Mucosa of descending colon (tissue), 3 donors: ENCODE data around the gene COMMD2. TPM values are rescaled to one million over a fixed set of nuclear protein-coding genes. Genes with fewer than 3 reads are reported as not detected.

ENCODE experiments used
- ATAC-seq: fragments of 200-7000 bp; cut with Tn5 transposase; one replicate; pipeline ENCODE4 v1.9.1; 2020; ENCODE audit warnings: mild to moderate bottlenecking, moderate library complexity
- DNase-seq, 3 donors: peaks; one replicate each; pipeline ENCODE4 v3.0.0-alpha.2; 2020
- H3K36me3 ChIP-seq: fragments of 200-600 bp; one replicate; pipeline ENCODE4 v1.8.0; 2021; ENCODE audit warnings: low read depth, mild to moderate bottlenecking
- H3K4me1 ChIP-seq: fragments of 200-600 bp; one replicate; pipeline ENCODE4 v1.8.0; 2021; ENCODE audit warnings: low read depth, mild to moderate bottlenecking
- H3K4me3 ChIP-seq: fragments of 200-600 bp; one replicate; pipeline ENCODE4 v1.8.0; 2021; ENCODE audit warnings: mild to moderate bottlenecking
- H3K9me3 ChIP-seq: fragments of 200-600 bp; one replicate; pipeline ENCODE4 v1.8.0; 2021; ENCODE audit warnings: mild to moderate bottlenecking
- intact Hi-C, 2 donors: fragments of 100-400 bp; cut with DNase I in 1 of 2; cut with micrococcal nuclease in 1 of 2; formaldehyde crosslinking; loops; one replicate each; pipeline versions ENCODE4 v1.11.0 to v1.11.1; 2022; cut with DNase I, micrococcal nuclease
- total RNA-seq, 3 donors: library from RNA; stranded (reverse); fragmentation: NEBNext Ultra II Directional in 2 of 3; extraction: Animal tissue kit (Norgen Biotek cat#: 25700) in 2 of 3; gene quantifications; one replicate each; pipeline versions ENCODE4 v1.2.1 to v1.2.4, GENCODE V29; 2021 to 2023
- TF ChIP-seq, protein P1 (sequence below): fragments of 200-600 bp; IDR thresholded peaks from one replicate; pipeline ENCODE4 v1.8.0; 2022; ENCODE audit warnings: antibody characterized with exemption, mild to moderate bottlenecking
- donor health status: DM: no; HTN: no; CAD: no; lungs with moderate emphysema.
- donor health status: DM: no; HTN: no; CAD: no.
- donor health status: DM: no; HTN: yes; CAD: no.

Gene COMMD2
- total RNA-seq, 3 donors from 2014 or later = 19.7 to 26.9 (median 25.4) TPM

DNA sequence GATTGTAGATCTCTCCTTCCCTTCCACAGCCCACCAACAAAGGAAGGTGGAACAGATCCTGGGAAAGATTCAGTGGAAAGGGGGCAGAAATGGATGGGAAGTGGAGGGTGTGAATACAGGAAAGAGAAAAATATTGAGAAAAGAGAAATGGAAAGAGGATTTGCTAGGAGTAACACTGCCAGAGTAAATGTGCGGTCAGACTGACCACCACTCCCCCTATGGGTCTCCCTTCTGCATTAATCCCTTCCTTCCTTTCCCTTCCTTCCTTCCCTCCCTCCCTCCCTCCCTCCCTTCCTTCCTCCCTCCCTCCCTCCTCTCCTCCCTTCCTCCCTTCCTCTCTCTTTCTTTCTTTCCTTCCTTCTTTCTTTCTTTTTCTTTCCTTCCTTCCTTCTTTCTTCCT is 12.0 kb upstream of the COMMD2 start:
- no peak overlapping the region for H3K4me3 ChIP-seq
- TF ChIP-seq, protein P1, sequence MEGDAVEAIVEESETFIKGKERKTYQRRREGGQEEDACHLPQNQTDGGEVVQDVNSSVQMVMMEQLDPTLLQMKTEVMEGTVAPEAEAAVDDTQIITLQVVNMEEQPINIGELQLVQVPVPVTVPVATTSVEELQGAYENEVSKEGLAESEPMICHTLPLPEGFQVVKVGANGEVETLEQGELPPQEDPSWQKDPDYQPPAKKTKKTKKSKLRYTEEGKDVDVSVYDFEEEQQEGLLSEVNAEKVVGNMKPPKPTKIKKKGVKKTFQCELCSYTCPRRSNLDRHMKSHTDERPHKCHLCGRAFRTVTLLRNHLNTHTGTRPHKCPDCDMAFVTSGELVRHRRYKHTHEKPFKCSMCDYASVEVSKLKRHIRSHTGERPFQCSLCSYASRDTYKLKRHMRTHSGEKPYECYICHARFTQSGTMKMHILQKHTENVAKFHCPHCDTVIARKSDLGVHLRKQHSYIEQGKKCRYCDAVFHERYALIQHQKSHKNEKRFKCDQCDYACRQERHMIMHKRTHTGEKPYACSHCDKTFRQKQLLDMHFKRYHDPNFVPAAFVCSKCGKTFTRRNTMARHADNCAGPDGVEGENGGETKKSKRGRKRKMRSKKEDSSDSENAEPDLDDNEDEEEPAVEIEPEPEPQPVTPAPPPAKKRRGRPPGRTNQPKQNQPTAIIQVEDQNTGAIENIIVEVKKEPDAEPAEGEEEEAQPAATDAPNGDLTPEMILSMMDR = no peak
- intact Hi-C loops = no loop called here
- DNase-seq = no peak
- no peak for ATAC-seq
- H3K36me3 ChIP-seq = no peaks in the 10 kb centered on the region
- no peaks in the 10 kb centered on the region for H3K4me1 ChIP-seq
- no peaks in the 10 kb centered on the region for H3K9me3 ChIP-seq

DNA sequence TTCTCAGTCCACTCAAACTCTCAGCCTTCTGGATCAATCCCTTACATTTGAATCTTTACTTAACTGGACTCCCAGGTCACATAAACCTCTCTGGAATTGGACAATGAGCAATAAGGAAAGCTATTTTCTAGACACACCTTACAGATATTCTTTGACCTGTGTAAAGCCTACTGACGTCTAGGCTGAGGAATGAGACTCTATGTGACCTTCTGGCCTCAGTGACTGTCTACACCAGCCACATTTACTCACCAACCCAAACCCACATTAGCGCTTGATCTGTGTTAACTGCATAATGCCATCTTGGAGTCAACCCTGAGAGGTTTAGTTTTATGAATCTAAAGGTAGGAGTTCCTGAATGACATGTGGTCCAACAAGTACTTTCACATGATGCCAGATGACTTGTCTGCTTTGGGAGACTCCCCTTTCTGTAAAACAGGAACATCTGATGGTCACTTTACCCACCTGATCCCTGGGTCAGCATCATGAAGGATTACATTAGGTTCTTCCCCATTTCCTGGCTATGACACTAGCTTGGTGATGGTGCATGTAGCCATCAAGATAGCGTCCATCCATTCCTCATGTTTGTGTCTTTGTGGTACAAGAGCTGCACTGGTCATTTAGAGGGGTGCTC is 11.4 kb upstream of the COMMD2 start:
- ATAC-seq = peak; percentile 79
- no peaks in the 10 kb centered on the region for H3K36me3 ChIP-seq
- intact Hi-C loops = no loop called here

DNA sequence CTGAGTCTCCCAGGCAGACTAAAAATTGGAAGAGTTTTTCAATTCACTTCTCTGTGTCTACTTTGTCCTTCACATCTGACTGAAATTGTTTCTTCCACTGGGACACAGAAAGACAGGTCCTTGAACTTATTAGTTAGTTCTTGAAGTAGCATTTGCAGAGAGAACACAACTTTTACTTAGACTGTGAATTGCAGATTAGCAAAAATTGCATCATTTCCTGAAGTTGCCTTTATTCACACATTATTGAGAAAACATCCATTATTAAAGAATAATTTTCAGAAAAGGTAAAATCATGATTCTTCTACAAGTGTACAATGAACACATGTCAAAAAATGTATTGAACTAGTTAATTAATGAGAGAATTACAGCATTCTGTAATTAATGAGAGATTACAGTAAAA is 1.4 kb upstream of the COMMD2 start:
- Histone ChIP-seq H3K9me3 (no peaks in the 10 kb centered on the region), H3K4me3 (no peak overlapping the region), H3K36me3 (no peaks in the 10 kb centered on the region), H3K4me1 (no peaks in the 10 kb centered on the region)
- DNase-seq = no peak
- TF ChIP-seq, protein P1 = no peak
- intact Hi-C loops = no loop called here
- ATAC-seq = no peak

More for the DNA sequence above, 11.4 kb upstream of the COMMD2 start:
- Histone ChIP-seq H3K4me3 (no peak overlapping the region), H3K4me1 (no peaks in the 10 kb centered on the region), H3K9me3 (no peaks in the 10 kb centered on the region)
- DNase-seq = no peak
- TF ChIP-seq, protein P1 = no peak

DNA sequence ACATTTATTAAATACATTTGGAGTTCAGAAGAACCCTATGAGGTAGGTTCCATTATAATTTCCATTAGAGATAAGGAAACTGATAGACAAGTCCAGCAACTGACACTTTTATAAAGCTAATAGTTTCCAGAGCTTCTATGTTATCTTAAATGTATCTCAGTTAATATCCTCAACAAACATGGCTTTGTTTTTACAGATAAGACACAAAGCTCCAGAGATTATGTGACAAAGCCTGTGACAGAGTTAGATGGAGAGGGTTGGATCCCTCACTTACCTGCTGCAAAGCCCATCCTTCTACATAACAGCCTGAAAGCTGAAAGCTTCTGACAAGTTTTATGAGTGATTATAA is 473 bp upstream of the COMMD2 start:
- Histone ChIP-seq H3K4me1 (no peaks in the 10 kb centered on the region), H3K36me3 (no peaks in the 10 kb centered on the region), H3K4me3 (no peak overlapping the region), H3K9me3 (no peaks in the 10 kb centered on the region)
- no peak for ATAC-seq
- TF ChIP-seq, protein P1 = no peak
- DNase-seq = no peak
- intact Hi-C loops = no loop called here

DNA sequence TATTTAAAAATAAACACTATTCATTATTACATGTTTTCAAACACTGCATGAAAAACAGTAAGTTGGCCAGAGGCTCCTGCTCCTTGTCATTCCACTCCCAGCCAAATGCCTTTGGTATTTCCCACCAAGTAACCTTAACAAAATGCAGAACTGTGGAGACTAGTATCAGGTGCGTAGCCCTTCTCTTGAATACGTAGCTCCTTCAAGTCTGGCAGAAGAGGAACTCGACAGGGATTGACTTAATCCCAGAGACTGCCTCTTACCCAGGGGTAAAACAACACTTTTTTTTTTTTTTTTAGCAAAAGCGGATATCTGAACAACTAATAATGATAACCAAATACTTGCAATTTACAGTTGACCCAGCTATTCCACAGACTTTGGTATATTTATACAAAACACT is 738 bp downstream of the COMMD2 start:
- no peak overlapping the region for H3K4me3 ChIP-seq
- intact Hi-C loops = no loop called here
- no peaks in the 10 kb centered on the region for H3K4me1 ChIP-seq
- TF ChIP-seq, protein P1 = no peak
- no peaks in the 10 kb centered on the region for H3K36me3 ChIP-seq
- H3K9me3 ChIP-seq = no peaks in the 10 kb centered on the region
- no peak for ATAC-seq
- peak in 1 of 3 donors; percentile 2 for DNase-seq

DNA sequence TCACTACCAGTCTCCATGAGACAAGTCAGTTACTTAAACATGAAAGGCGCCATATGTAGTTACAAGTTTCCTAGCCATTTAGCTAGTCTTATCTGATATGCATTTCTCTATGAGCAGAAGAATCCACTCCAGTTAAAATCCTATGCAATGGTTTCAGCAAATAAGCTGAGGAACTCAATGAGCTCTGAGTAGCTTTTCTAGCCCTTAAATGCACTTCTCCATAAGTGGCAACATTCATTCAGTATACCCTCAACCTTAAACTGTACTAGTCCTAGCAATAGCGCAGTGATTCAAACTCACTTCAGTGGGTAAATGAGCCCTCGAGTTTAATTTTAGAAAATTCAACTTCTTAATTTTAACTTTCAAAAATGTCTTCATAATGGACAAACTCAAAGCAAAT is 7.7 kb downstream of the COMMD2 start:
- TF ChIP-seq, protein P1 = no peak
- DNase-seq (no peak), ATAC-seq (no peak)
- Histone ChIP-seq H3K4me3 (no peak overlapping the region), H3K4me1 (no peaks in the 10 kb centered on the region), H3K9me3 (no peaks in the 10 kb centered on the region), H3K36me3 (no peaks in the 10 kb centered on the region)
- intact Hi-C loops = no loop called here
